Measurements from ENCODE around the gene C1QTNF6. TPM values are rescaled to one million over a fixed set of nuclear protein-coding genes. Genes with fewer than 3 reads are reported as not detected.
"Not testable (repeated sequence)": the region's sequence is repeated elsewhere in the genome, so short reads cannot be mapped to it uniquely, and the experiment has no call there.

C1QTNF6 gene
- total RNA-seq, 1 donor from 2014 or later = 14.2 TPM

DNA sequence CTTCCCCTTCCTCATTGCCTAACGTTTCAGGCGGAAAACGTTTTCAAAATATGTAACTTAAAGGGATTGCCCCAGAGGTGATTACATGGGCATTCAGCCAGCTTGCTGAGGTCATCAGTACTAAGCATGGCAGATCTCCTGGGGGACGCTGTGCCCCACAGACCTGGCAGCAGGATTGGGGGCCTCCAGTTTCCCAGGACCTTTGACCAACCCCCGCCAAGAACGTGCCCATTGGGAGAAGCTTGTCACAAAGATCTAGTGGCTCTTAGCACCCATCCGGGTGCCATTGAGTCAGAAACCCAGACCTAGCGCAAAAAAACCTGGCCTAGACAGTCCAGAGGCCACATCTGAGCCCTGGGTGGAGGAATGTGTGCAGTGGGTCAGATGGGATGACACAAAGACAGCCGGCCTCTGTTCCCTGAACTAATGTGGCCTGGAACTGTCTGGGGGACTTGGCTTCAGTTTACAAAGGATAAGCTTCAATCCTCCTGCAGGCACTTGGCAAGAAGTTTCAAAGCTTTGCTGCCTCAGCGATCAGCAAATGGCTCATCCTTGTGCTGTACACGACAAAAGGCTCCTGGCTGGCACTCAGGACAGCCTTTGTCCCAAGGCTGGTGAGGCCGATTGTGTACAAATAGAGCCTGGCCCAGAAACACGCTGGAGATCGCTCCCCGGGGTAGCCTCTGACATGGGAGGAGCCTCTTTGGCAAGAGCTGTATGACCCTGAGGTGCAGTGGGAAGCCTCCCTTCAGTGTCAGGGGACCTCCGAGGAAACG lies 9.5 kb downstream of the C1QTNF6 start:
- DNase-seq (ENCODE audit: extremely low read depth, low read depth, low spot score) = no peak

DNA sequence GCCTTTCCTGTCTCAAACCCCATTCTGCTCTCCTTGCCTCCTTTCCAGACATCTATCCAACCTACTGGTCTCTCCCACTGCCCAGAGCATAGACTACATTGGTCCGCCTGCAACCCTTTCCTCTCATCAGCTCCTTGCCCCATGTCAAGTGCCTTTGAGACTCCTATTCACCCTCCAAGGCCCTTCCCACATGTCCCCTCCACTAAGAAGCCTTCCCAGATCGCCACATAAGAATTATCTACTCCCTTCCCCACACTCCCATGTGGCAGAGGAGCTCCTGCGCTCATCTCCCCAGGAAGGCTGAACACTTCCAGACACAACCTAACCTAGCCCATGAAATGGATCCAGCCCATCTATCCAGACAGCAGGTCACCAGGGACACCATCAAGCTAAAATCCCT lies 10.3 kb downstream of the C1QTNF6 start:
- no peak for DNase-seq (ENCODE audit: extremely low read depth, low read depth, low spot score)

- no peak for DNase-seq (ENCODE audit: extremely low read depth, low read depth, low spot score)
Measured at GRCh38 chr22:37177221-37177620, 10.8 kb downstream of the C1QTNF6 start.

GRCh38 chr22:37176464-37177061 lies 11.5 kb downstream of the C1QTNF6 start:
- peak; percentile 93 for DNase-seq (ENCODE audit: extremely low read depth, low read depth, low spot score)

GRCh38 chr22:37175414-37176281 lies 12.4 kb downstream of the C1QTNF6 start:
- DNase-seq (ENCODE audit: extremely low read depth, low read depth, low spot score) = no peak

DNA sequence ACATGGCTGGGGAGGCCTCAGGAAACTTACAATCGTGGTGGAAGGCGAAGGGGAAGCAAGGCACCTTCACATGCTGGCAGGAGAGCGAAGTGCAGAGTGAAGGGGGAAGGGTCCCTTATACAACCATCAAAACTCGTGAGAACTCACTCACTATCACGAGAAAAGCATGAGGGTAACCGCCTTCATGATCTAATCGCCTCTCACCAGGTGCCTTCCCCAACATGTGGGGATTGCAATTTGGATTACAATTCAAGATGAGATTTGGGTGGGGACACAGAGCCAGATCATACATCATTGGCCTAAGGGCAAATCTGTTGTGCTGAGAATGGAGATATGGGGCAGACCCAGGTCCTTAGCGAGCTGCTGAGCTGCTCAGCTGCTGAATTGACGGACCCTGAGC lies 13.1 kb downstream of the C1QTNF6 start:
- DNase-seq (ENCODE audit: extremely low read depth, low read depth, low spot score) = no peak

- DNase-seq (ENCODE audit: extremely low read depth, low read depth, low spot score) = no peak
Measured at GRCh38 chr22:37173709-37174108, 14.3 kb downstream of the C1QTNF6 start.

DNA sequence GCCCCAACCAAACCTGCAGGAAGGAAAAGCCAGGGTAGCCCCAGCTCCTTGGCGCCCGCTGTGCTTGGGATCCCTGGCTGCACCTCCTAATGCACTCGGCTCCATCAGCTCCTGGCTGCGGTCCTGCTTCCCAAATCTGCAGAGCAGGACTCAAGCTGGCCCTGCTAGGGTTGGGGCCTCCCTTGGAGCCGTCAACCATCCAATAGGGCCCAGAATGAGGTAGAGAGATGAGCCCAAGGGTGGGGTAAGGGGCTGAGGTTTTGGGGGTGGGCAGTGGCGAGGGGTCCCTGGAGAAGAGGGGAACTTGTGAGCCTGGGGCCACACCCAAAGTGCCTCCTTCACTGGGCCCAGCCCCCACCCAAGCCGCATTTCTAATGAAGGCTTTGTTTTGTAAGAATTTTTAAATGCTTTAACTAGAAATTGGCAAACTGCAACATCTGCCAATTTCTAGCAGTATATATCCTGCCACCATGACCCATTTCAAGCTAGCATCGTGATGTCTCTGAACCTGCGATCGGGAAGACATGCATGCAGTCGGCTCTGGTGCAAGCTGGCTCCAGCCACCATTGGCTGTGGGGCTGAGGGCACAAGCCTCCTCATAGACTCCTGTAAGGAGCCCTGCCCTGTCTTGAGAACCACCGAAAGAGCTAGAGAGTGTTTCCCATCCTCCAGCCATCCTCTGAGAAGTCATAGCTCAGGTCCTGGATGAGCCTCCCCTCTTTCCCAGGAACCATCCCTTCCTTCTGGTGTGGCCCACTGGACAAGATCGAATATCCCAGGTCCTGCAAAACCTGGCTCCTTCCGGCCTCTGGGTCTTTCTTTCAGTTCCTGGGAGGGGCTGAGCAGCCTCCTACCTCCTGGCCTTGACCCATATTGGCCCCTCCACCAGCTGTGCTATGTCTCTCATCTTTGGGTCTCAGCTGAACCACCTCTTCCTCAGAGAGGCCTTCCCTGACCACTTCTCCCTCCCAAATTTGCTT lies 15.5 kb downstream of the C1QTNF6 start:
- DNase-seq (ENCODE audit: extremely low read depth, low read depth, low spot score) = no peak

DNA sequence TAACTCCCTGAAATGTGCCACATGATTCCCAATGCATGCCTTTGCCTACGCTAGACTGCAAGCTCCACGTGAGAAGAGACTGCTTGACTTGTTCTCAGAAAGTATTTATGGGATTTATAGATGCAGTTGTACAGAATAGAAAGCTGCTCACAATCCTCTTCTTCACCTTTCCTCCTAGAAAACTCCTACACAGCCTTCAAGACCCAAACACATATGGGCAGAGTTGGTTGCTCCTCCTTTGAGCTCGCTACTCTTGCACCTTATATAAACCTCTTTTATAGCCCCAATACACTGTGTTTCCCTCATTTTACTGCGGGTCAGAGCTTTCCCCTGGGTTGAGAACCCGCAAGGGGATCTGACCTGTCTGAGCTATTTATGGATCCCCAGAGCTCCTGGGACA lies 16.4 kb downstream of the C1QTNF6 start:
- DNase-seq (ENCODE audit: extremely low read depth, low read depth, low spot score) = no peak

DNA sequence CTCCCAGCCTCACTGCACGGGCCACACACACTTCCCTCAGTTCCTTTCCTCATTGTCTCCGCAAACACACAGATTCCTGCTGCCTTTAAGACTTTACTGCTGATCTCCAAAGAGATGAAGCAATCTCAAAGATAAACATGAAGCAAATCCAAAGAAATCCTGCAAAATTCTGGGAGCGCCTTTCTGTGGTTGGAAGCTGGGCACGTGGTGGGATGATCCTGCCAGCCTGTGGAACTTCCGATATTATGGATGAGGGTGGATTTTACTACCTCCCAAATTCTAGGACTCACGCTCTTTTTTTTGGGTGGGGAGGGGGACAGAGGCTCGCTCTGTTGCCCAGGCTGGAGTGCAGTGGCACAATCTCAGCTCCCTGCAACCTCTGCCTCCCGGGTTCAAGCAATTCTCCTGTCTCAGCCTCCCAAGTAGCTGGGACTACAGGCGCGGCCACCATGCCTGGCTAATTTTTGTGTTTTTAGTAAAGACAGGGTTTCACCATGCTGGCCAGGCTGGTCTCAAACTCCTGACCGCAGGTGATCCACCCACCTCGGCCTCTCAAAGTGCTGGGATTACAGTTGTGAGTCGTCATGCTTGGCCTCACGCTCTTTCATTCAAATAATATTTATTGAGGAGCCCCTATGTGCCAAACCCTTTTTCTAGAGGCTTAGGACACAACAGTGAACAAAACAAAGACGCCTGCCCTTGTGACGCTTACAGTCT lies 17.2 kb downstream of the C1QTNF6 start:
- not testable (repeated sequence) for DNase-seq (ENCODE audit: extremely low read depth, low read depth, low spot score)

- DNase-seq (ENCODE audit: extremely low read depth, low read depth, low spot score) = no peak
Measured at GRCh38 chr22:37169947-37170688, 17.9 kb downstream of the C1QTNF6 start.

- no peak for DNase-seq (ENCODE audit: extremely low read depth, low read depth, low spot score)
Measured at GRCh38 chr22:37169406-37169805, 18.6 kb downstream of the C1QTNF6 start.

DNA sequence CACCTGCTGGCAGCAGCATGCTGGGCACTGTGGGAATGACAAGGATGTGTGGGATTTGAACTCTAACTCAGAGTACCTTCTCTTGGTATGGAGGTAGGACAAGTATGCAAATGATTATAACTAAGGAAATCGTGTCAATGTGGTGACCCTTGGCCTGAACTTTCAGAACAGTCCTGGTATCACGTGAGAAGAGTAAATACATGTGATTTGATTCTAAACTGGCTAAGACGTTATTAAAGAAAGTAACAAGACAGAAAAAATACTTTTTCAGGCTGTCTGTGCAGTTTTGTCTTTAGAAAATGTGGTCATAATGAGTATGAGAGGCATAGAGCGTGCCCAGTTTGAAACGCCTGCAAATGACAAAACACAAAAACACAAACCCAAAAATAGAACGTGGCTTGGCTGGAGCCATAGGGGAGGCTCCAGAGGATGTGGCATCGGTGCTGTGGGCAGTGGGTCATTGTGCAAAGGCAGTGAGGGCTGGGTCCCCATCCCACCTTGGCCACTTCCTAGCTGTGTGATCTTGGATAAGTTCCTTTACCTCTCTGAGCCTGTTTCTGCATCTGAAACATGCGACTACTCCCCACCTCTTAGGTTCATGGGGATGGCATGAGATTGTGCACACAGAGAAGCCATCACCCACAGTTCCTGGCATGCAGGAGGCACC lies 19.9 kb downstream of the C1QTNF6 start:
- no peak for DNase-seq (ENCODE audit: extremely low read depth, low read depth, low spot score)

- no peak for DNase-seq (ENCODE audit: extremely low read depth, low read depth, low spot score)
Measured at GRCh38 chr22:37167176-37167980, 20.7 kb downstream of the C1QTNF6 start.

DNA sequence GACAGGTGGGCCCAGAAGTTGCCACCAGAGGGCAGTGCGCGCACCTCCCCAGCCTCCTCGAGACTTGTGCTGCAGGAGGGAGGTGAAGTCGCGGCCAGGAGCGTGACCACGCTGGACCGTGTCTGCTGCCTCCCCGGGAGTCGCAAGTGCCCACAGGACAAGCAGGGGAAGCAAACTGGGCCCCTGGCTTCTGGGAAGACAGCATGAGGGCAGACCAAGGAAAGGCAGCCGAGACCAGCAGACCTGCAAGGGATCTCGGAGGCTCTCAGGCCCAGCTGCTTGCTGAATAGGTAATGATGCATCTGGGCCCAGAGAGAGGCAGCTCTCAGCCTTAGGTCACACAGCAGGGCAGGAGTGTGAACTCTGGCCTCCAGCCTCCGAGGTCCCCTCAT lies 21.4 kb downstream of the C1QTNF6 start:
- no peak for DNase-seq (ENCODE audit: extremely low read depth, low read depth, low spot score)

GRCh38 chr22:37165940-37166674 lies 21.9 kb downstream of the C1QTNF6 start:
- no peak for DNase-seq (ENCODE audit: extremely low read depth, low read depth, low spot score)

DNA sequence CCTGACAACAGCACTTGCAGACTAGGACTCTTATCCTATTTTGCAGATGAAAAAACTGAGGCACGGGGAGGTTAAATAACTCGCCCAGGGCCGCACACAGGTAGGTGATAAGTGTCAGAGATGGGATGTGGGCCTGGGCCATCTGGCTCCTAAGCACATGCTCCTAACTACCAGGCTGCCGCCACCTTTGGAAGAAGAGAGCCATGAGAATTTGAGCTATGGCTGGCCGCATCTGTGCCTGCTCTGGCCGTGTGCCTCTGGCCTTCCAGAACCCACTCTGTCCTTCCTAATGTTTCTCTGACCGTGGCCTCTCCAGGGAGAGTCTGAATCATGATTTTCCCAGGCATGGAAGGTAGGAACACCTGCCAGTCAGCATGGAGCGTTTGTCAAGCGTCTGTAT lies 23.0 kb downstream of the C1QTNF6 start:
- DNase-seq (ENCODE audit: extremely low read depth, low read depth, low spot score) = no peak
